ENCODE measurements around the gene DNAJC4. TPM values are rescaled to one million over a fixed set of nuclear protein-coding genes. Genes with fewer than 3 reads are reported as not detected.

DNAJC4 gene
- total RNA-seq, 1 experiment from 2014 or later, result 57.1 TPM

DNA sequence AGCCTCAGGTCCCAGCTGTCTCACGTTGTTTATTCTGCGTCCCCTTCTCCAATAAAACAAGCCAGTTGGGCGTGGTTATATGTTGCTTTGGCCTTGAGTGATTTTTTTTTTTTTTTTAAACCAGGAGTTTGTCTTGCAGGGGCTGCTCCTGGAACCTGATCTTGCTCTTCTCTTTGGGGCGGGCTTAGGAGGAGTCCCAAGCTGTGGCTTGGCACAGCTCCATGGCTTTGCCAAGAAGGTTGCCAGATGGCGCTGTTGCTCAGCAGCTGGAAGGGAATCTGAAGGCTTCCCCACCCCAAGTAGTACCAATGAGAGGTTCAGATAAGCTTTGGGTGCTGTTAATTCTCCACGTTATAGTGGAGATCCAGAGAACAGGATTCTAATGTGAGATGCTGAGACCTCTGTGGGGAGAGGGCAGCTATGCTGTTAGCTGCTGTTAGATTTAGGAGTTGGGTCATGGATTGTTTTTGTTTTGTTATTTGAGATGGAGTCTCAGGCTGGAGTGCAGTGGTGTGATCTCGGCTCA lies 25.8 kb upstream of the DNAJC4 start:
- CTCF ChIA-PET, result interaction anchor here (0.6 to 1.9 kb wide), 16 partner anchors 8 to 151 kb away, joined by 3 to 23 read pairs (median 4); partner anchors contain the start of genes NUDT22, PRDX5 and TRPT1
- peaks cover 15% of the 10 kb centered on the region; the same call in 1 of the 2 replicates for H3K36me3 ChIP-seq (ENCODE audit: low read depth)
- no peaks in the 10 kb centered on the region for H3K9me3 ChIP-seq (ENCODE audit: insufficient read depth, low read depth)
- peak; percentile 85 to 93 for DNase-seq
- POLR2A ChIA-PET (ENCODE audit: unreplicated experiment), result interaction anchor here (0.6 to 0.7 kb wide), 4 partner anchors 67 to 1287 kb away, joined by 3 to 10 read pairs (median 8); no protein-coding TSS in a partner anchor
- intact Hi-C loops (cut with micrococcal nuclease; ENCODE audit: unreplicated experiment), result loop anchor here (1.0 kb wide), 5 partner anchors 48 to 449 kb away; no protein-coding TSS in a partner anchor
- no peak overlapping the region for H3K4me2 ChIP-seq
- H3K27ac ChIP-seq, result no peak overlapping the region
- no peak overlapping the region for H2AFZ ChIP-seq
- no TSS peak for BruUV-seq (replicated peaks)
- H3K4me3 ChIP-seq, result no peak overlapping the region
- H3K9me2 ChIP-seq (ENCODE audit: insufficient read depth), result no peaks in the 10 kb centered on the region
- H3K4me1 ChIP-seq (replicated peaks; ENCODE audit: insufficient read depth), result 0 out of 2 replicates have a peak, but pooled peaks cover 4% of the 10 kb centered on the region
- no peaks in the 10 kb centered on the region for H3K79me2 ChIP-seq (ENCODE audit: low read depth)
- TF ChIP-seq, protein P1, sequence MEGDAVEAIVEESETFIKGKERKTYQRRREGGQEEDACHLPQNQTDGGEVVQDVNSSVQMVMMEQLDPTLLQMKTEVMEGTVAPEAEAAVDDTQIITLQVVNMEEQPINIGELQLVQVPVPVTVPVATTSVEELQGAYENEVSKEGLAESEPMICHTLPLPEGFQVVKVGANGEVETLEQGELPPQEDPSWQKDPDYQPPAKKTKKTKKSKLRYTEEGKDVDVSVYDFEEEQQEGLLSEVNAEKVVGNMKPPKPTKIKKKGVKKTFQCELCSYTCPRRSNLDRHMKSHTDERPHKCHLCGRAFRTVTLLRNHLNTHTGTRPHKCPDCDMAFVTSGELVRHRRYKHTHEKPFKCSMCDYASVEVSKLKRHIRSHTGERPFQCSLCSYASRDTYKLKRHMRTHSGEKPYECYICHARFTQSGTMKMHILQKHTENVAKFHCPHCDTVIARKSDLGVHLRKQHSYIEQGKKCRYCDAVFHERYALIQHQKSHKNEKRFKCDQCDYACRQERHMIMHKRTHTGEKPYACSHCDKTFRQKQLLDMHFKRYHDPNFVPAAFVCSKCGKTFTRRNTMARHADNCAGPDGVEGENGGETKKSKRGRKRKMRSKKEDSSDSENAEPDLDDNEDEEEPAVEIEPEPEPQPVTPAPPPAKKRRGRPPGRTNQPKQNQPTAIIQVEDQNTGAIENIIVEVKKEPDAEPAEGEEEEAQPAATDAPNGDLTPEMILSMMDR (conservative IDR thresholded peaks at IDR 0.05), result peak; percentile 88
- TF ChIP-seq EZH2 (IDR thresholded peaks at IDR 0.05; ENCODE audit: low read depth), result no peak
- H3K27me3 ChIP-seq (ENCODE audit: insufficient read depth, low read depth), result no peaks in the 10 kb centered on the region
- peaks cover 83% of the 10 kb centered on the region for H3F3A ChIP-seq (ENCODE audit: insufficient read depth, low read depth)
- peaks cover 28% of the 10 kb centered on the region for H4K20me1 ChIP-seq (ENCODE audit: insufficient read depth)

DNA sequence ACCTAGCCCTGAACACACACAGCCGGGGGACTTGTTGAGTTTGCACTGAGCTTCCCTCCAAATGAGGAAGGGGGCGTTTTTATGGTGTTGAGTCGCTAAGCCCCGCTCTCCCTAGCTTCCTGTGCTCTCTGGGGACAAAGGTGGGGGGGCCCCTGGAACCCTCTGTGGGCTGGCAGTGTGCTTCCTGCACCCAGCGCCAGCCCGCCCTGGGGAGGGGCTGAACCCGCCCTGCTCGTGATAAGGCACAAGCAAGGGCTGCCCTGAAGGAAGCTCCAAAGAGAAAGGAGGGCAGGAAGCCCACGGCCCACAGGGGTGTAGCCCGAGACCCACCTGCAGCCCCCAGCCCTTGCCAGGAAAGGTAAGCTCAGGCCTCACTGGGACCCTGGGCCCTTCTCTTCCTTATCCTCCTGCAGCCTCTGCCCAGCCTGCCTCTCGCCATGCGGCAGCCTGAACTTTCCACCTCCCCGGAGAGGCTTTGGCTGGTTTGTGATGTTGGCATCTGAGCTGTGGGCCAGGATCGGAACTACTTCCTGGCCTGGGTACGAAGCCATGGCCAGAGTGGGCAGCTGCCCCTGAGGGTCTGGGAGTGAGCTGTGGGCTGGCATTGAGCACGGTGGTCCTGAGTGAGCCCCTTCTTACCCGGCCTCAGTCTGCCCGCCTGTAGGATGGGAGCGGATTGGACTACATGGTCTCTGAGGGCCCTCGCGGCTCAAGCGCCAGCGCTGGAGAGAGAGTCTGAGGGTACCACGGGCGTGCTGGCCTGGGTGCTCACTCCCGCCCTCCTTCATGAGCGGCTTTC lies 23.7 kb upstream of the DNAJC4 start, which contains the start of gene FERMT3:
Gene FERMT3, plus strand, starts transcription at position 265 of the 799 bp plus-strand sequence. CDS start 644 bp downstream, outside the sequence.
- CTCF ChIA-PET, result interaction anchor here (0.5 to 0.7 kb wide), 4 partner anchors 19 to 1401 kb away, joined by 3 to 7 read pairs (median 4); partner anchors contain the start of genes NUDT22, NXF1 and TRPT1
- no peak within 1 kb of the TSS for H2AFZ ChIP-seq
- H3K27ac ChIP-seq, result no peak within 1 kb of the TSS
- no peak within 1 kb of the TSS for H3K4me2 ChIP-seq
- peaks cover 24% of the 10 kb centered on the region for H4K20me1 ChIP-seq (ENCODE audit: insufficient read depth)
- no peaks in the 10 kb centered on the region for H3K27me3 ChIP-seq (ENCODE audit: insufficient read depth, low read depth)
- H3K36me3 ChIP-seq (ENCODE audit: low read depth), result peaks cover 11% of the 10 kb centered on the region; the same call in 1 of the 2 replicates
- TF ChIP-seq, protein P1 (conservative IDR thresholded peaks at IDR 0.05), result no peak
- no peak for TF ChIP-seq EZH2 (IDR thresholded peaks at IDR 0.05; ENCODE audit: low read depth)
- H3K79me2 ChIP-seq (ENCODE audit: low read depth), result no peaks in the 10 kb centered on the region
- H3K4me1 ChIP-seq (replicated peaks; ENCODE audit: insufficient read depth), result 0 out of 2 replicates have a peak, but pooled peaks cover 4% of the 10 kb centered on the region
- DNase-seq, result no peak
- intact Hi-C loops (cut with micrococcal nuclease; ENCODE audit: unreplicated experiment), result no loop called here
- no TSS peak for BruUV-seq (replicated peaks)
- H3K9me2 ChIP-seq (ENCODE audit: insufficient read depth), result no peaks in the 10 kb centered on the region
- POLR2A ChIA-PET (ENCODE audit: unreplicated experiment), result interaction anchor here (0.5 to 0.6 kb wide), 2 partner anchors 15 to 40 kb away, joined by 5 to 6 read pairs; no protein-coding TSS in a partner anchor
- no peak within 1 kb of the TSS for H3K4me3 ChIP-seq
- H3F3A ChIP-seq (ENCODE audit: insufficient read depth, low read depth), result peaks cover 63% of the 10 kb centered on the region
- no peaks in the 10 kb centered on the region for H3K9me3 ChIP-seq (ENCODE audit: insufficient read depth, low read depth)

Data from PC-9 (cell line).